ENCODE results near the gene EXOG.

EXOG gene

DNA sequence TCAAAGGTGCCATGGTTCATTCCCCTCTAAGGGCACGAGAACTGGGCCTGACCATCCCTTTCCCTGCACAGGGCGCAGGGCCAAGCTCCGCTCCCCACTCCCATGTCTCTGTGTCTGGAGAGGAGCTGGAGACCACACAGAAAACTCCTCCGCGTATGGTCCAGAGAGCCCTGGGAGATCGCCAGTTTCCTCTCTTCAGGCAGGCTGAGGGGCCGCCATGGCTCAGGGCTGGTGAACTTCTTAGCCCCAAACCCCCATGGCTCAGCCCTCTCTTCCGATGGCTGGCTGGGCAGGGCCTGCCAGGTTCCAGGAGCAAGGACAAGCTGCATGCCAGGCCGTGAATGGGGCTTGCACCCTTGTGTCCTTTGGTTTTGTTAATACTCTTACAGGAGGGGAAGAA is 52.9 kb downstream of the EXOG start:
- no peak for DNase-seq

GRCh38 chr3:38549486-38549885 is 53.3 kb downstream of the EXOG start:
- DNase-seq, result no peak

- no peak for DNase-seq
Observed at GRCh38 chr3:38549957-38550840, 54.1 kb downstream of the EXOG start.

GRCh38 chr3:38551026-38551832 is 55.1 kb downstream of the EXOG start:
- DNase-seq, result no peak

GRCh38 chr3:38552364-38552763 is 56.2 kb downstream of the EXOG start:
- no peak for DNase-seq

- DNase-seq, result no peak
Observed at GRCh38 chr3:38553071-38553470, 56.9 kb downstream of the EXOG start.

DNA sequence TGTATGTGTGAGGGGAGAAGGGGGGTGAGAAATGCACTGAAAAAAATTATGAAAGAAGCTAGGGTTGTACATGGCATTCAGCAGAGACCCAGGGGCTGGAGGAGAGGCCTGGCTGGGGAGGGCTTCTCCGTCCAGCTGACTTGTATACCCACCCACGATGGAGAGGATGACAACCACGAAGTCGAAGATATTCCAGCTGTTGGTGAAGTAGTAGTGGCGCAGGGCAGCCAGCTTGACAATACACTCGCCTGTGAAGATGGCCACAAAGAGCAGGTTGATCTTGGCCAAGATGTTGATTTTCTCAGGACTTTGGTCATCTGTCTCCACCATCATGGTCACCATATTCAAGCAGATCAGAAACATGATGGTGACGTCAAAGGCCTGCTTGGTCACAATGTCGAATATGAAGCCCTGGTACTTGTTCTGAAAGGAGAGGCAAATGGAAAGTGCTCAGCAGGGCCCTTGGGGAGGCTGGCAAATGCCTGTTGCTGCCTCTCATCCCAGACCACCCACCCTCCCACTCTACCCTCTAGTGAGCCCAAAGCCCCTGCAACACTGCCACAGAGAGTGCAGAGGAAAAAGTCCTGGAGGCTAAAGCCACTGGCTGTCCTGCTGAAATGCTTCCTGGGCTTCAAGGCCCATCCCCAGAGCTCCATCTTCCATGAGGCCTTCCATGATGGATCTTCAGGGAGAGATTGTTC is 58.1 kb downstream of the EXOG start:
- no peak for DNase-seq

- no peak for DNase-seq
Observed at GRCh38 chr3:38555149-38555840, 59.2 kb downstream of the EXOG start.

DNA sequence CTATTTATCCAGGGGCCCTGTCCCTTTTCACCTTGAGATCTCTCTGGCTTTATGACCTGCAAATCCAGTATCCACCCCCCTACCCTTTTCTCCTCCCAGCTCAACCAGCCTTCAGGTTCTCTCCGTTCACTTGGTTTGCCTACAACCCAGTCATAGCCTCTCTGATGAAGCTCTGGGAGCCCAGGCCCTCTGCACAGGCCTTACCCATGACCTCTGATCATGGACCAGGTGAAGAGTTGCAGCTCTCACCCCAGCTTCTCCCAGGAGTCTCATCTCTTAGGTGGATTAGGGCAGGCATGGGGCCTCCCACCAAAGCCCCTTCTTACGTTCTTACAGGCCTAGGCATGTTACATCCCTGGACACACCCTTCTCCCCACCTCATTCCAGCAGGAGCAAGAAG is 59.8 kb downstream of the EXOG start:
- DNase-seq, result no peak

- DNase-seq, result no peak
Observed at GRCh38 chr3:38556640-38557358, 60.7 kb downstream of the EXOG start.

- no peak for DNase-seq
Observed at GRCh38 chr3:38558864-38559263, 62.7 kb downstream of the EXOG start.

GRCh38 chr3:38560284-38560683 is 64.1 kb downstream of the EXOG start:
- DNase-seq, result no peak

DNA sequence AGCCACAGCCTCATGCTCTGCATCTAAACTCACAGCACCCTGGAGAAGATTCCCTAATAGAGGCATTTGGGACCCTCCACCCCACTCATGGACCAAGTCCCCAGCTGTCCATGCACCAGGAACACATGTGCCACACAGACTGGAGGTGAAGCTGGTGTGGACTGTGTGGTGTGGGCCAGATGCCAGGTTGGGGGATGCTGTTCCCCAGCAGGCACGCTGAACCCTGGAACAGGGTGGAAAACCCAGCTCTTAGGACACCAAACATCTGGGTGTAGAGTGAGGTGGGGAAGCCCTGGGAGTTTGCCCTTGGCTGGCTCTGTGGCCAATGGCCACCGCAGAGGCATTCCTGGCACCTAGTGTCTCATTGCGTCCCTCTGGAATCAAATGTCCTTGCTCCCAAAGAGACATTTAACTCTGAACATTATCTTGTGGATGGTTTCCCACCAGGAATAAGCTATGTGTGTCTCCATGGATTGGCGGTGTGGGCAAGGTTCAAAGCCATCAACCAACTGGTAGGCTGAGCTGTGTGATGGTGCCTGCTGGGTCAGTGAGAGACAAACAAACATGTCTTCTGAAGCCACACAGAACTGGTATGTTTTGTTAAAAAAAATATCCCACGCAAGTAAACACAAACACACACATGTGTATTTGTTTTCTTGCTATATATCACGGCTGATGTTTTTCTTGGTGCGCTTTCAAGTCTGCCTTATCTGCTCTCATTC is 65.0 kb downstream of the EXOG start:
- DNase-seq, result no peak

GRCh38 chr3:38561746-38562466 is 65.8 kb downstream of the EXOG start:
- DNase-seq, result no peak

GRCh38 chr3:38562467-38562925 is 66.4 kb downstream of the EXOG start:
- no peak for DNase-seq

DNA sequence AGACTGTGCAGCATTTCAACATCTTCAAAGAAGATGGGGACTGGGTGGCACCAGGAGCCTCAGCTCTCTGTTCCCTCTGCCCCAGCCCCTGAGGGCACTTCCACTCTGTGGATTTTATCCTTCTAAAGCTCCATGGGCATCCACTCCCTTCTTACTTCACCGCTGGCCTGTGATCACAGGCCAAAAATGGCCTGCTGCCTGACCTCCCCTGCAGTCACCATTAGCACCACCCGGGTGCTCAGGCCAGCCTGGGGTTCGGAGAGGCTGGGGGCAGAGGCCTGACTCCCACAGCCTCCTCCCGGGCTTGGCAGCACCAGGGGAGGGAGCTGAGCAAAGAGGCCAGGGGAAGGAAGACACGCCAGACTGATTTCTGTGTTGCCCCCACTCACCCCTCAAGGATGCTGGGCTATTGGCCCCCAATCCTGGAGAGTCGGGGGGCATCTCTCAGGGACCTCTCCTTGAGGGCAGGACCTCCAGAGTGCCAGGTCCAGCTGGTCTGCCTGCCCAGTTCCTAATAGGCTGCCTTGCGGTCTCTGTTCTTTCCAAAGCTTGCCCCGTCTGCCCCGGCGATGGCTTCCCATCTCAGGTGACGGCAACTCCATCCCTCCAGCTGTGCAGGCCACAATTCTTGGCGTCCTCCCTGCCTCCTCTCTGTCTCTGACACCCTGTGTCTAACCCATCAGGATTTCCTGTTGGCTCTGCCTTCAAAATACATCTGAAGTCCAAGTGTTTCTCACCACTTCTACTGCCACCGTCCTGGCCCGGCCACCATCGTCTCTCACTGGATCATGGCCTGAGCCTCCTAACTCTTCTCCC is 67.1 kb downstream of the EXOG start:
- DNase-seq, result no peak

DNA sequence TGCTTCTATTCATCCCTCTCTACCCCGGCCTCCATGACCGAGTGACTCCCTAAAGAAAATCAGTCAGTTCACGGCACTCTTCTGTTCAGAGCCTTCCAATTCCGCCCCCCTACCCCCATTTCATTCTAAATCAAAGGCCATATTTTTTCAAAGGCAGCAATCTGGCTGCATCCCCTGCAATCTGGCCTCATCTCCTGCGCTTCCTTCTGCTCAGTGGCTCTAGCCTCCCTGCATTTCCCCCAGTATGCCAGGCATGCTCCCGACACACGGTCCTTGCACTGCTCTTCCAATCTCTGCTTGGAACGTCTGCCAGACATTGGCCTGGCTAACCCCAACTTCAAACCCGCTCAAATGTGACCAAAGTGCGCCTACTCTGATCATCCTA is 67.7 kb downstream of the EXOG start:
- DNase-seq, result no peak

- DNase-seq, result no peak
Observed at GRCh38 chr3:38564631-38565338, 68.6 kb downstream of the EXOG start.

Data from central memory CD4-positive, alpha-beta T cell (primary cell).